HepG2 (cell line): ENCODE results near the gene GNB1. TPM values are rescaled to one million over a fixed set of nuclear protein-coding genes. Genes with fewer than 3 reads are reported as not detected.

Experiments
- ARNT2 ChIP-seq: sonication (generic); formaldehyde crosslinking; IDR thresholded peaks from 2 replicates; pipeline ENCODE4 v1.8.0; 2022; ENCODE audit warnings: mild to moderate bottlenecking, low read depth, missing genetic modification reagents, moderate library complexity
- ATF5 ChIP-seq: sonication (generic); formaldehyde crosslinking; IDR thresholded peaks from 2 replicates; pipeline ENCODE4 v1.4.0; 2020; ENCODE audit warnings: mild to moderate bottlenecking, low read depth, missing genetic modification reagents
- HOMEZ ChIP-seq: IDR thresholded peaks from 2 replicates; pipeline ENCODE4 v1.6.1; 2016; ENCODE audit warnings: low read depth
- KIAA2018 ChIP-seq: sonication (generic); formaldehyde crosslinking; IDR thresholded peaks from 2 replicates; pipeline ENCODE4 v1.5.0; 2020; ENCODE audit warnings: mild to moderate bottlenecking, missing genetic modification reagents, borderline replicate concordance
- SALL1 ChIP-seq: sonication (generic); formaldehyde crosslinking; IDR thresholded peaks from 2 replicates; pipeline ENCODE4 v1.8.0; 2022; ENCODE audit warnings: mild to moderate bottlenecking, missing genetic modification reagents
- USF2 ChIP-seq, 2 experiments: sonication (generic) in 1 of 2; formaldehyde crosslinking in 1 of 2; IDR thresholded peaks; 2 replicates each; pipeline versions ENCODE4 v1.5.1 to v1.6.1; 2011 to 2020; ENCODE audit warnings: borderline replicate concordance in 1 of 2, low read depth in 1 of 2, low read length in 1 of 2, mild to moderate bottlenecking in 1 of 2, missing genetic modification reagents in 1 of 2, moderate library complexity in 1 of 2
- ZNF317 ChIP-seq: sonication (generic); formaldehyde crosslinking; IDR thresholded peaks from 2 replicates; pipeline ENCODE4 v1.5.0; 2020; ENCODE audit warnings: mild to moderate bottlenecking, missing genetic modification reagents
- ZNF546 ChIP-seq: sonication (generic); formaldehyde crosslinking; conservative IDR thresholded peaks from 2 replicates; pipeline ENCODE4 v1.8.1; 2023; ENCODE audit warnings: mild to moderate bottlenecking, missing genetic modification reagents
- ZNF607 ChIP-seq: sonication (generic); formaldehyde crosslinking; IDR thresholded peaks from 2 replicates; pipeline ENCODE4 v1.5.1; 2020; ENCODE audit warnings: missing genetic modification reagents, mild to moderate bottlenecking, borderline replicate concordance
- polyA plus RNA-seq, 8 experiments: library from polyadenylated mRNA; depleted of rRNA in 3 of 8; stranded (reverse) in 7 of 8; unstranded in 1 of 8; fragments of >200 nt; fragmentation: Illumina TruSeq in 4 of 8; extraction: Trizol in 4 of 8; gene quantifications; 2 replicates each; pipeline versions ENCODE4 v1.2.1 to v1.2.3, GENCODE V29; 2011 to 2016; ENCODE audit warnings: low read depth in 4 of 8, missing spikeins in 1 of 8, mixed read lengths in 1 of 8; ENCODE audit not compliant: insufficient read depth in 1 of 8
- total RNA-seq, 5 experiments: library from RNA; depleted of rRNA; stranded (reverse); fragments of >200 nt; fragmentation: Illumina TruSeq; extraction: Trizol; gene quantifications; 2 replicates each; pipeline ENCODE4 v1.2.3, GENCODE V29; 2016; ENCODE audit warnings: low read depth in 1 of 5

The GNB1 gene
- total and polyA plus RNA-seq, 2 of the 13 experiments (the other 11 are each of a cell fraction or from before 2014, with no cell fraction given), result 66.2 to 327 TPM

GRCh38 chr1:1922956-1923833 is 32.3 kb upstream of the GNB1 start (continued):
- TF ChIP-seq USF2 (IDR thresholded peaks at IDR 0.05; ENCODE audit: low read depth, low read length) (no peak), USF2 (CRISPR knock-in tag; IDR thresholded peaks at IDR 0.05; ENCODE audit: borderline replicate concordance) (no peak), ZNF317 (CRISPR knock-in tag) (0 out of 2 replicates have a peak, but pooled peaks have one; percentile 33), ARNT2 (CRISPR knock-in tag) (no peak), HOMEZ (peak; percentile 44; the same call in 1 of the 2 replicates), ATF5 (CRISPR knock-in tag) (no peak), ZNF546 (CRISPR knock-in tag) (no peak), SALL1 (CRISPR knock-in tag) (peak; percentile 71), ZNF607 (no peak), KIAA2018 (CRISPR knock-in tag) (no peak)
